AG04449 (cell line): ENCODE measurements around the gene MED31.
"Not testable (repeated sequence)": the region's sequence is repeated elsewhere in the genome, so short reads cannot be mapped to it uniquely, and the experiment has no call there.

Experiments used
- CTCF ChIA-PET: fragments of 350-600 bp; formaldehyde crosslinking; extraction: SDS; loops from one replicate; lab custom pipeline; 2021; ENCODE audit warnings: antibody characterized with exemption; lab: Yijun Ruan, JAX
- POLR2A ChIA-PET: fragments of 400-600, 350-600 bp; formaldehyde crosslinking; extraction: SDS; loops from one replicate; lab custom pipeline; 2020; ENCODE audit warnings: antibody characterized with exemption, inconsistent platforms; lab: Yijun Ruan, JAX
- DNase-seq: peaks from one replicate; pipeline ENCODE4 v3.0.0-alpha.2; 2010; ENCODE audit warnings: low read depth, low spot score
- H3K4me3 ChIP-seq: 2 replicates; pipeline ENCODE4 v1.5.1; 2011; ENCODE audit warnings: low read depth, mild to moderate bottlenecking, control low read depth, low read length
- CTCF ChIP-seq: IDR thresholded peaks from one replicate; pipeline ENCODE4 v1.5.1; 2011; ENCODE audit warnings: mild to moderate bottlenecking, moderate library complexity, low read length, control low read depth, inconsistent platforms; ENCODE audit not compliant: insufficient read depth; ENCODE audit errors: missing control alignments

MED31 gene

GRCh38 chr17:6661464-6661848, 10.1 kb upstream of the MED31 start:
- CTCF ChIA-PET: interaction anchor here (0.6 to 2.1 kb wide), 3 partner anchors 182 to 384 kb away, joined by 3 to 7 read pairs (median 3); no protein-coding TSS in a partner anchor
- TF ChIP-seq CTCF: no peak
- POLR2A ChIA-PET: no interaction called here
- DNase-seq: no peak
- H3K4me3 ChIP-seq: no peak overlapping the region

GRCh38 chr17:6660805-6661463, 9.5 kb upstream of the MED31 start:
- no peak overlapping the region for H3K4me3 ChIP-seq
- CTCF ChIA-PET: interaction anchor here (1.7 to 2.1 kb wide), 2 partner anchors 182 to 183 kb away, joined by 7 read pairs; no protein-coding TSS in a partner anchor
- TF ChIP-seq CTCF: no peak
- no peak for DNase-seq
- POLR2A ChIA-PET: no interaction called here

- ChIA-PET CTCF (interaction anchor here (0.9 to 1.7 kb wide), 2 partner anchors 183 to 344 kb away, joined by 3 to 7 read pairs; no protein-coding TSS in a partner anchor), POLR2A (no interaction called here)
- H3K4me3 ChIP-seq: no peak overlapping the region
- no peak for DNase-seq
- no peak for TF ChIP-seq CTCF
Measured at GRCh38 chr17:6660101-6660500, 8.7 kb upstream of the MED31 start.

- CTCF ChIA-PET: interaction anchor here (1.0 kb wide), 1 partner anchor 8 kb away, joined by 4 read pairs; no protein-coding TSS in a partner anchor
- H3K4me3 ChIP-seq, POLR2A ChIA-PET: not testable (repeated sequence)
Measured at GRCh38 chr17:6658411-6658810, 7.0 kb upstream of the MED31 start.

GRCh38 chr17:6657633-6658287, 6.4 kb upstream of the MED31 start:
- CTCF ChIA-PET: interaction anchor here (1.0 kb wide), 1 partner anchor 9 kb away, joined by 4 read pairs; no protein-coding TSS in a partner anchor
- no peak overlapping the region for H3K4me3 ChIP-seq
- POLR2A ChIA-PET: no interaction called here
- no peak for DNase-seq
- TF ChIP-seq CTCF: no peak

More at GRCh38 chr17:6658411-6658810, 7.0 kb upstream of the MED31 start:
- not testable (repeated sequence) for DNase-seq

- DNase-seq, POLR2A ChIA-PET, H3K4me3 ChIP-seq: not testable (repeated sequence)
- CTCF ChIA-PET: interaction anchor here (1.0 kb wide), 1 partner anchor 9 kb away, joined by 4 read pairs; no protein-coding TSS in a partner anchor
Measured at GRCh38 chr17:6656797-6657632, 5.6 kb upstream of the MED31 start.

GRCh38 chr17:6655732-6656361, 4.4 kb upstream of the MED31 start:
- H3K4me3 ChIP-seq, CTCF ChIA-PET: not testable (repeated sequence)

More at GRCh38 chr17:6655732-6656361, 4.4 kb upstream of the MED31 start:
- POLR2A ChIA-PET, DNase-seq: not testable (repeated sequence)
